ENCODE measurements around the gene ICE2. TPM values are rescaled to one million over a fixed set of nuclear protein-coding genes. Genes with fewer than 3 reads are reported as not detected.
"Not testable (repeated sequence)": the region's sequence is repeated elsewhere in the genome, so short reads cannot be mapped to it uniquely, and the experiment has no call there.

ICE2 gene
- total RNA-seq, 3 donors from 2014 or later, result 28.5 to 40.7 (median 36.1) TPM

DNA sequence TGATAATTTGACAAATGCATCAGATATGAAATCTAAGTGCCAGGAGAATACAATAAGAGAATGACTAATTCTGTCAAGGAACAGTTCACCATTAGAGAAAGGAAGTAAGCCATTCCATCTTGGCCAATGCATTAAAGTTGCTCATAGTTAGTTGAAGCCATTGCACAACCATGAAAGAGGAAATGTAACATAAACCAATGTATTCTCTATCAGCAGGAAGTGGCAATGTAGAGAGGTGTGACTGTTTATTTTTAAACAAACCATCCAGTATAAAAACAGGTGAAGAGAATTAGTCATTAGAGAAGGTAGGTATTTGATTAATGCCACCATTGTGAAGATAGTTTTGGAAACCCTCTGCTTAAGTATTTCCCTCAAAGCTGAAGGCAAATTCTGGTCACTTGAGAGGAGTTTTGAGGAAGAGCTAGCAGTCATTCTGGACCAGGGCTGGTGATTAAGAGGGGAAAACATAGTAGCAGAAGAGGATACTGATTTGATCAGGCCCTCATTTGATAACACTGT, 70.4 kb downstream of the ICE2 start:
- H3K4me1 ChIP-seq, result peaks cover 0 to 11% of the 10 kb centered on the region in 2 donors
- intact Hi-C loops (cut with DNase I; ENCODE audit: low total_unique reads), result no loop called here
- DNase-seq (ENCODE audit: low spot score in 2 of 2), result no peak
- H3K27ac ChIP-seq, result peak overlapping the region; percentile 70 to 78
- H3K9me3 ChIP-seq, result no peaks in the 10 kb centered on the region
- no peaks in the 10 kb centered on the region for H3K27me3 ChIP-seq
- H3K4me3 ChIP-seq, result no peak overlapping the region
- no peak for TF ChIP-seq POLR2AphosphoS5 (IDR thresholded peaks at IDR 0.05)
- TF ChIP-seq, protein P1, sequence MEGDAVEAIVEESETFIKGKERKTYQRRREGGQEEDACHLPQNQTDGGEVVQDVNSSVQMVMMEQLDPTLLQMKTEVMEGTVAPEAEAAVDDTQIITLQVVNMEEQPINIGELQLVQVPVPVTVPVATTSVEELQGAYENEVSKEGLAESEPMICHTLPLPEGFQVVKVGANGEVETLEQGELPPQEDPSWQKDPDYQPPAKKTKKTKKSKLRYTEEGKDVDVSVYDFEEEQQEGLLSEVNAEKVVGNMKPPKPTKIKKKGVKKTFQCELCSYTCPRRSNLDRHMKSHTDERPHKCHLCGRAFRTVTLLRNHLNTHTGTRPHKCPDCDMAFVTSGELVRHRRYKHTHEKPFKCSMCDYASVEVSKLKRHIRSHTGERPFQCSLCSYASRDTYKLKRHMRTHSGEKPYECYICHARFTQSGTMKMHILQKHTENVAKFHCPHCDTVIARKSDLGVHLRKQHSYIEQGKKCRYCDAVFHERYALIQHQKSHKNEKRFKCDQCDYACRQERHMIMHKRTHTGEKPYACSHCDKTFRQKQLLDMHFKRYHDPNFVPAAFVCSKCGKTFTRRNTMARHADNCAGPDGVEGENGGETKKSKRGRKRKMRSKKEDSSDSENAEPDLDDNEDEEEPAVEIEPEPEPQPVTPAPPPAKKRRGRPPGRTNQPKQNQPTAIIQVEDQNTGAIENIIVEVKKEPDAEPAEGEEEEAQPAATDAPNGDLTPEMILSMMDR (IDR thresholded peaks at IDR 0.05), result no peak
- TF ChIP-seq POLR2A (IDR thresholded peaks at IDR 0.05), result no peak
- no peaks in the 10 kb centered on the region for H3K36me3 ChIP-seq

DNA sequence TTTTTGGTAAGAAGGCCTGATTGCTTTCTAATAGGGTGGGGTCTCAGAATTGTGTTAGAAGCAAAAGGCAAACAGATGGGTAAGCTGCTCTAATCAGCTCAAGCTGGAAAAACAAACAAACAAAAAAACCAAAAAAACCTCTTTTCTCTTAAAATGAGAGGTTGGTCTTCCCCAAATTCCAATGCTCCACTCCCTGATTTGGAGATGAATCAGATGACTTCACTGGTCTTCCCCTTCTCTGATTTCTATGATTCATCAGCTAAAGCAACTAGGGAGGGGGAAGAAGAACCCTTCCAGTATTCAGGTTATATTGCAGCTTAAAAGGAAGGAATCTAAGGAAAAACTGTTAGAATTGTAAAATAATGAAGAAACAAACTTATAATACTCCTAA, 71.5 kb downstream of the ICE2 start:
- H3K36me3 ChIP-seq, result no peaks in the 10 kb centered on the region
- no peak overlapping the region for H3K4me3 ChIP-seq
- no peak for TF ChIP-seq POLR2A (IDR thresholded peaks at IDR 0.05)
- TF ChIP-seq POLR2AphosphoS5 (IDR thresholded peaks at IDR 0.05), result no peak
- TF ChIP-seq, protein P1 (IDR thresholded peaks at IDR 0.05), result no peak
- H3K4me1 ChIP-seq, result peaks cover 0 to 8% of the 10 kb centered on the region in 2 donors
- H3K9me3 ChIP-seq, result no peaks in the 10 kb centered on the region
- no peaks in the 10 kb centered on the region for H3K27me3 ChIP-seq
- intact Hi-C loops (cut with DNase I; ENCODE audit: low total_unique reads), result no loop called here
- DNase-seq (ENCODE audit: low spot score in 2 of 2), result no peak
- H3K27ac ChIP-seq, result peak overlapping the region in 1 of 2 donors; percentile 70

DNA sequence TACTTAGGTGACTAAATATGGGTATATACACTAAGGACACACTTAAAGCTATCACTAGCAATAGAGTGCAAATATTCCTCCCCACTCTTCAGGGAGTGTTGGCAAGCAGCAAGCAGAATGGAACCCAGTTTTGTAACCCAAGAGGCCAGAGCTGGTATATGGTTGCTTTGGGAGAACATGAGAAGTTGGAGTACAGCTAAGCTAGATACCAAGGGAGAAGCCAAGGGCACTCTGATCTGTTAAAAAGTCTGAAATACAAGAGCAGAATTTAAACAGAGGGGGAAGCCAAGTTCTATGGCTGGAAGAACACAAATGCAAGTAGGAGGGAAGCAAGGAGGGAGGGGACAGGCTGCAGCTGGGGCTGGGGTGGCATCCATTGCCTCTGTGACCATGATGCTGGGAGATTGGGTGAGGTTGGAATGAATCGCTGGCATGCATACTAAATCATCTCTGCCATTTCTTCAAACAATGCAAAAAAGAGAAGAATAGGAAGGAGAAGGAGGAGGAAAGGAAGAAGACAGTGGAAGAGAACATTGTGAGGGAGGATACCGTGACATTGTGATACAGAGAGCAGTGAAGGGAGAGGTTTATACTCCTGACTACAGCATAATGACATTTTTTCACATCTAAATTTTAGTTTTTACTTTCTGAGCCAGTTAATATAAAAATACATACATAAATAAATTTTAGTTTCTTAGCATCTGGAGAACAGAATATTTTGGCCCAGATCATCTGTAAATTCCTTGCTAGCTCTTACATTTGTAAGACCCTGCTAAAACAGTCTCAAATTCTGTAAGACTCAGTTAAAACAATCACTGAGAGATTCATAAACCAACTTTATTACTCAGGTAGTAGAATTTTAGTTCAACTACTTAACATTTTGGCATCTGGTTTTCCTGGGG, 72.2 kb downstream of the ICE2 start:
- Histone ChIP-seq H3K4me3 (no peak overlapping the region), H3K9me3 (no peaks in the 10 kb centered on the region), H3K27me3 (no peaks in the 10 kb centered on the region), H3K27ac (no peak overlapping the region), H3K4me1 (peaks cover 0 to 8% of the 10 kb centered on the region in 2 donors), H3K36me3 (no peaks in the 10 kb centered on the region)
- intact Hi-C loops (cut with DNase I; ENCODE audit: low total_unique reads), result no loop called here
- no peak for DNase-seq (ENCODE audit: low spot score in 2 of 2)
- TF ChIP-seq POLR2AphosphoS5 (IDR thresholded peaks at IDR 0.05) (no peak), POLR2A (IDR thresholded peaks at IDR 0.05) (no peak)
- TF ChIP-seq, protein P1 (IDR thresholded peaks at IDR 0.05), result no peak

DNA sequence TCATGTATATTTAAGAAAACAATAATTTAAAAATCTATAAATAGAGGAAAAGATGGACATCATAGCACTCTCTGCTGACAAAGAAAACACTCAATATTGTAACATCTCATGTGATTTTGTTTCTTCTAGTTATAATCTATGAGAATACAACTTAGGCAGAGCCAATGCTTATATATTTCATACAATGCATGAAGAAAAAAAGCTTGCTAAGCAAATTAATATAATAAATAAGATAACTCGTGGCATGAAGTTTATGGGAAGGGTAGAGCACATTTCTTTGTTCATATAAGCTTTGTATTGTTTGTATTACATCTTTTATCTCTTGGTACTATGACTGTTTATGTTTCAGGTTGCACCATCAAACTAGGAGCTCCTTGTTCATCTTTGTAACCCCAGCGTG, 73.5 kb downstream of the ICE2 start:
- H3K4me1 ChIP-seq, result peaks cover 0 to 8% of the 10 kb centered on the region in 2 donors
- no peak for TF ChIP-seq POLR2AphosphoS5 (IDR thresholded peaks at IDR 0.05)
- no peak for TF ChIP-seq POLR2A (IDR thresholded peaks at IDR 0.05)
- TF ChIP-seq, protein P1 (IDR thresholded peaks at IDR 0.05), result no peak
- intact Hi-C loops (cut with DNase I; ENCODE audit: low total_unique reads), result no loop called here
- H3K4me3 ChIP-seq, result no peak overlapping the region
- no peaks in the 10 kb centered on the region for H3K9me3 ChIP-seq
- no peak overlapping the region for H3K27ac ChIP-seq
- no peaks in the 10 kb centered on the region for H3K27me3 ChIP-seq
- no peak for DNase-seq (ENCODE audit: low spot score in 2 of 2)
- no peaks in the 10 kb centered on the region for H3K36me3 ChIP-seq

DNA sequence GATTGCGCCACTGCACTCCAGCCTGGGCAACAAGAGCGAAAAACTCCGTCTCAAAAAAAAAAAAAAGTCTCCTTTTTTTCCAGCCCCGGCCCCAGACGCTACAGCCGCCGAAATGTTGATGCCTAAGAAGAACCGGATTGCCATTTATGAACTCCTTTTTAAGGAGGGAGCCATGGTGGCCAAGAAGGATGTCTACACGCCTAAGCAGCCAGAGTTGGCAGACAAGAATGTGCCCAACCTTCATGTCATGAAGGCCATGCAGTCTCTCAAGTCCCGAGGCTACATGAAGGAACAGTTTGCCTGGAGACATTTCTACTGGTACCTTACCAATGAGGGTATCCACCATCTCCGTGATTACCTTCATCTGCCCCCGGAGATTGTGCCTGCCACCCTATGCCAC, 74.6 kb downstream of the ICE2 start:
- DNase-seq (ENCODE audit: low spot score in 2 of 2); H3K27me3 ChIP-seq; intact Hi-C loops (cut with DNase I; ENCODE audit: low total_unique reads); H3K4me3 ChIP-seq; H3K4me1 ChIP-seq; H3K36me3 ChIP-seq; H3K27ac ChIP-seq; H3K9me3 ChIP-seq: not testable (repeated sequence)

Data from breast epithelium (tissue), 4 donors.